NCI-H1694 treated with DMSO at 0.1 percent for 48 hours (cell line): Measurements from ENCODE around the gene CDH11.

Experiments
- DNase-seq: peaks from one replicate; lab custom pipeline; 2025; lab: John Stamatoyannopoulos, UW

CDH11 gene, protein sequence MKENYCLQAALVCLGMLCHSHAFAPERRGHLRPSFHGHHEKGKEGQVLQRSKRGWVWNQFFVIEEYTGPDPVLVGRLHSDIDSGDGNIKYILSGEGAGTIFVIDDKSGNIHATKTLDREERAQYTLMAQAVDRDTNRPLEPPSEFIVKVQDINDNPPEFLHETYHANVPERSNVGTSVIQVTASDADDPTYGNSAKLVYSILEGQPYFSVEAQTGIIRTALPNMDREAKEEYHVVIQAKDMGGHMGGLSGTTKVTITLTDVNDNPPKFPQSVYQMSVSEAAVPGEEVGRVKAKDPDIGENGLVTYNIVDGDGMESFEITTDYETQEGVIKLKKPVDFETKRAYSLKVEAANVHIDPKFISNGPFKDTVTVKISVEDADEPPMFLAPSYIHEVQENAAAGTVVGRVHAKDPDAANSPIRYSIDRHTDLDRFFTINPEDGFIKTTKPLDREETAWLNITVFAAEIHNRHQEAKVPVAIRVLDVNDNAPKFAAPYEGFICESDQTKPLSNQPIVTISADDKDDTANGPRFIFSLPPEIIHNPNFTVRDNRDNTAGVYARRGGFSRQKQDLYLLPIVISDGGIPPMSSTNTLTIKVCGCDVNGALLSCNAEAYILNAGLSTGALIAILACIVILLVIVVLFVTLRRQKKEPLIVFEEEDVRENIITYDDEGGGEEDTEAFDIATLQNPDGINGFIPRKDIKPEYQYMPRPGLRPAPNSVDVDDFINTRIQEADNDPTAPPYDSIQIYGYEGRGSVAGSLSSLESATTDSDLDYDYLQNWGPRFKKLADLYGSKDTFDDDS

DNA sequence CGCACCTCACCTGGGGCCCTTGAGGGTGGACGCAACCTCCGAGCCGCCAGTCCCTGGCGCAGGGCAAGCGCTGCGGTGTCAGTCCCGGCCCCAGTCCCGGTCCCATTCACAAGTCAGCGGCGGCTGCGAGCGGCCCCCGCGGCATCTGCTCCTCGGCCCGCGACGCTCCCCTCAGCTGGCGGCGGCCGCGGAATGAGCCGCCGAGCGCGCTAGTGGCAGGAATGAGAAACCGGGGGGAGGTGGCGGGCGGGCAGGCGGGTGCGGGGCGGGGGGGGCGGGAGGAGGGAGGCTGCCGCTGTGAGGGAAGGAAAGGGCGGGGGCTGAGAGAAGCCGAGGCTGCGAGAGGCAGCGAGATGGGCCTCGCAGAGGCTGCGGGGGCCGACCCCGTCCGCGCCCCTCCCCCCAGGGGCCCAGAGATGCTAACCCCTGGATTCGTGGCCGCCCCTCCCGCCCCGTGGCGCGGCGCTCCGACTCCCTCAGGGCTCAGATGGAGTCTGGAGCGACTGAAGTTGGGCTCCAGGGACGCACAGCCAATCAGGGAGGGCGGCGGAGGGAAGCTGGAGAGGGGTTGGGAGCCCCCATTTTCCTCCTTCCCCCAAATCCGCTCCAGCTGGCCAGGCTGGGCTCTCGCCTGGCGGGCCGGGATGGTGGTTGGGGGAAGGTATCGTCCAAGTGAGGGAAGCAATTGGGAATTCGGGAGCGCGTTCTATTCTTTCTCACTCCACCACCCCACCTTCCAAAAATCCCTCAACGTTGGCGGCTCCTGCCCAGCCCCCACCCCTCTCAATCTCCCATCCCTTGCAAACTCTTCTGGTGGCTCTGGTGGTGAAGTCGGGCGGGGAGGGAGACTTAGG lies at the start of gene CDH11:
CDH11 (minus strand) TSS at position 194 of the 854 bp plus-strand sequence. CDS start 117,194 bp downstream, outside the sequence.
- DNase-seq: no peak

DNA sequence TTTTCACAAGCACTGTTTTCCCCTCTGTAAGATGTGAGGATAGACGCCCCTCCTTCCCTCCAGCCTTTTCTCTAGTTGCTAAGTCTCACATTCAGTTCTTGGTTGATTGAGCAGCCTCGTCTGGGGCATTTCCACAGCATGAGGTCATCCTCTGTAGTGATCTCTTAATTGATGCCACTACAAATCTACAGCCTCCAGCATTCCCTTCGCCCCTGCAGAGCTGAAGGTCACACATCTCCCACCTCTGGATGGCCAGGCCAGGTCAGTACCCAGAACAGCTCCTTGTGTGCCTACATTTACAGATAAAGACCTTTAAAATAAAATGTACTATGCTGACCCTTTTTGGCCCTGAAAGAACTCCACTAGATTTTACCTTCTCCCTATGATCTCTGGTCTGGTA lies 32.5 kb upstream of the CDH11 start:
- no peak for DNase-seq

DNA sequence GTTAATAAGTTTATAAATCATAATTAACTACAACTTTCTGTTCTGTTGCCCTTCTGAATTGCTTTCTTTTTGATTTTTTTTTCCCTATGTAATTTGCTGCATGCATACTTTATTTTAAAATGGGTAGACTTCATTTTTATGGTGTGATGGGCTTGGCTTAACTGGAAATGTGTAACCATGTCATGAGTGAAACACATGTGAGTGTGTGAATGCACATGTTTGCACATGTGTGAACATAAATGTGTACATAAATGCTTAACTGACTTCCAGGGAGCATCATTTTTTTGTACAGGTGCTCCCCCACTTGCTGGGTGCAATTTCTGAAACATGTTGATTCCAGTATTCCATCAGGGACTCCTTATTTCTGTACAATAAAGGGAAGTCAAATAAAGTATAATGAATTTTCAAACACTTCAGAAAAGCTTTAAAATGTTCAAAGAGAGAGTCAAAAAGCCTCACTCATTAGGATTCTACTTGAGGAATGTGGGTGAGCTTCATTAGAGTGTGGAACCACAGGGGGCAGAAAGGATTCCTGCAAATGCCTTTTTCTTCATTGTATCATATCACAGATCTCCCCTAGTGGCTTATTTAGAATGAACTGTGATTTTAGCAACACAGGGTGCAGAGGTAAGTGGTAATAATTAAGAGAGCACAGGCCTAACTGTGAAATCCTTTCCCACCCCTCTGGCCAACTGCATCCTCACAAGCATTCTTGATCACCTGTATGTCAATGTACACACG lies 31.7 kb upstream of the CDH11 start:
- DNase-seq: no peak

DNA sequence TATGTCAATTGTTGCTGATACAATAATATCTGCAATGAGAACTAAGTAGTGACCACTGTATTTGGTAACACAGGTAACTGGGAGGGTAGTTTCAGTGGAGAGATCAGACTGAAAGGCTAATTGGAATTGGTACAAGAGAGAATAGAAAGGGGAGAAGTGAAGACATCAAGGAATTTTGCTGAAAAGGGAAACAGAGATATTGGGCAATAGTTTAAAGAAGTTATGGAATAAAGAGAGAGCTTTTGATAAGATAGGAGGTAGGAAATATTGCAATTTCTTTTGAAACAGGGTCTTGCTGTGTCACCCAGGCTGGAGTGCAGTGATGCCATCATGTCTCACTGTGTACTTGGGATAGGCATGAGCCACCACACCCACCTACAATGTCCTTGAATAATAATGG lies 26.9 kb upstream of the CDH11 start:
- DNase-seq: no peak

DNA sequence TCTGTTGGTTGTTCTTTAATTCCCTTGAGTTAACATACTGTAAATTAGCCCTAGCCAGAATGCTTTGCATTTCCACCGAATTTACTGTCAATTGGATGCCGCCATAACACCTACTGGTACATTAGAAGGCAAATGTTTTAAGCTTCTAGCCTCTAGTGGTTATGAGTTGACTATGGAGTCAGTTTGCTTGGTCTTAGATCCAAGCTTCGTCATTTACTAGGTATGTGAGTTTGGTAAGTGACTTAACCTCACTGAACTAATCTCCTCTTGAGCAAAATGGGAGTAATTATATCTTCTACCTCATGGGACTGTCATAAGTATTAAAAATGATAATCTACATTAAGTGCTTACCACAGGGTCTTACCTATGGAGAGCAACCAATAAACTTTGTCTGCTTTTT lies 20.4 kb upstream of the CDH11 start:
- no peak for DNase-seq

DNA sequence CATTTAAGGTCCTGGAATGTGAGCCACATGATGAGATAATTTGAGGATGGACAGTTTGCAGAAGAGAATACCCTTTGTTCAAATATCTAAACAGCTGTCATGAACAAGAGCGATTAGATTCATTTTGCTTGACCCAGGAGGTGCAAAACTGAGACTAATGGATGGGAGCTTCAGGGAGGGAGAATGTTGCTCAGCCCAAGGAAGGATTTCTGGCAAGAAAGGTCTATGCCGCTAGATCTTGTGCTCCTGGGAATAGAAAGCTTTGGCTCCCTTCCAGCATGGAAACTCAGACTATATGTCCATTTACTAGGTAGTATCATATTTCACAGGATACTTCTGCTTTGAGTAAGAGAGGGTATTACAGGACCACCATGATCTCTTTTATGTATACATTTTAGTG lies 14.8 kb upstream of the CDH11 start:
- no peak for DNase-seq

DNA sequence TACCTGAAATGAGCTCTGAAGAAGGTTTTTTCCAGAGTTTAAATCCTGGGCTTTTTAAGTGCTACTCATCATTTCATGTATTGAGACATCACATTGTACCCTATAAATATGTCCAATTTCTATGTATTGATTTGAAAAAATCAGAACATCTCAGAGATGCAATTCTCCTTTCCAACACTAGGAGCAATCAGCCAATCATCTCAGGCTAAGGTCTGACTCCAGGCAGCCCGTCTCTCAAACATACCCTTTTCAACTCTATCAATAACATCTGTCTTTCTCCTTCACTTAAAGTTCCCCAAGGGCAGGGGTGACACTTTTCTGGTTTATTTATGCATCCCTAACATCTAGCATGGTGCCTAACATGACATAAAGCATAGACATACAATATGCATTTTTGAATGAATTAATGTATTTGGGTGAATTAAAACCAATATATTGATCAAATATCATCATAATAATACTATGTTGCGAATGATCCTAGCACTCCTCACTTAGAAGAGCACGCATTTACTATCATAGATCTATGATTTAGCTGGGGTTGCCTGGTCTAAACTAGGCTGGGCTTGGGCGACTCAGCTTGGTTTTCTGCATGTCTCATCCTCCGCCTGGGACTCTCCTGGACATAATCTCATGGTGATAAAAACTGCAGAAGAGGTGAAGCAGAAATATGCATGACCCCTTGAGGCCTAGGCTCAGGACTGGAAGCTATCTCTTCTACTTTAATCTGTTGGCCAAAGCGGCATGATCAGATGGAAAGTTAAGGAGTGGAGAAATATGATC lies 5.2 kb upstream of the CDH11 start:
- DNase-seq: no peak

DNA sequence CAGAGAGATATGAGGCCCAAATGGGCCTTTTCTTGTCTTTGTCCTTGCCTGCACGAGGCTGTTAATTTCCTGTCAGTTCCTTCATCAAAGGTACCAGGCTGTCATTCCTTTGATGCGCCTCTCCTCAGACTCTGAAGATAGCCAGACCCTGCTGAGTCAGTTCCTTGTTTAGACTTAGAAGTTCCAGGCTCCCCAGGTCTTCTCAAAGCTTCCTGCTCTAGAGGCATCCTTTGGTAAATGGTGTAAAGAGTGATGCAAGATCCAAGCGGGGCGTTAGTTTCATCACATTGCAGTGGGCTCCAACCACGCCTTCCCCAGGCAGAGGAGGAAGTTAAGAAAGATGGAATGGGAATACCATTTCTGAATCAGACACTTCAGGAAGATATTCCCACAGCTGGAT lies 4.0 kb upstream of the CDH11 start:
- DNase-seq: no peak

DNA sequence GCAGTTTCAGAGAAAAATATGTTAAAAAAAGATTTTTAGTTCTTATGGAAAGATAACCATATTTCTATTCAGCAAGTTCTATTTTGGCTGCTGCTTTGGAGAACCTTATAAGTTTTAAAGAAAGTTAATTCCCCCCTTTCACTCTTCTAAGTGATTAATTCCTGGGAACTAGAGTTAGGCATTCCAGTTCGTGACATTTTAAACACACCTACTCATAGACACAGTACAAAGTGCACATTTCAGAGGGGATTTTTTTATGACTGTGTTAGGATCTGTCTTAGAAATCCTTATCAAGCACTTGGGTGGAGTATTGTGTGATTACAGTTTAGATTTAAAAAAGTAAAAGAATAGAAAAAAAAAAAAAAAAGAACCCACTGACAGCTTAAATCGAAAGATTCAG lies 3.5 kb upstream of the CDH11 start:
- DNase-seq: no peak

DNA sequence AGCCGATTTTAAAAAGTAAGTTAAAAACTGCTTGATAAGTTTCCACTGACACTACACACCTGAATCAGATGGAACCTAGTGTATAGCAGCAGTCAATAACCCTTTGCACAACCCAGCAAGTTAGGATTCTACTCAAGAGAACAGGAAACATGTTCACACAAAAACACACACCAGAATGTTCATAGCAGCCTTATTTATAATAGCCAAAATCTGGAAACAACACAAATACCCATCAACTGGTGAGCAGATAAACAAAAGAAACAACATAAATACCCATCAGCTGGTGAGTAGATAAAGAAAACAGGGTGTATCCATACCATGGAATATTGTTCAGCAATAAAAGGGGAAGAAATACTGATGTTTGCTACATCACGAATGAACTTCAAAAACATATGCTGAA lies 2.7 kb upstream of the CDH11 start:
- no peak for DNase-seq

DNA sequence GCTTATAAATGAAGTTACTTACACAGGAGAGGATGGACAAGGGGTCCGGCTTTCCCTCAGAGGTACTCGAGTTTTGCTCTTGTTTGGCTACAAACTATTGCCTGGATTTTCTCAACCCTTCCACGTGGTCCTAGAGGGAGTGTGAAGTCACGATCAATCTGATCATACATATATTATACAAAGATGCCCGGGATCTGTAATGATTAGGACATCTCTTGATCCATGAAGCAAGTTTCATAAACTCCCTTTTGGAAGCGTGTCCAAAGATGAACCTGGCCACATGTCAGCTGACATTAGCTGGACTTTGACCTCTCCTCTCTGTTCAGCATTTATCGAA lies 2.3 kb upstream of the CDH11 start:
- DNase-seq: no peak

DNA sequence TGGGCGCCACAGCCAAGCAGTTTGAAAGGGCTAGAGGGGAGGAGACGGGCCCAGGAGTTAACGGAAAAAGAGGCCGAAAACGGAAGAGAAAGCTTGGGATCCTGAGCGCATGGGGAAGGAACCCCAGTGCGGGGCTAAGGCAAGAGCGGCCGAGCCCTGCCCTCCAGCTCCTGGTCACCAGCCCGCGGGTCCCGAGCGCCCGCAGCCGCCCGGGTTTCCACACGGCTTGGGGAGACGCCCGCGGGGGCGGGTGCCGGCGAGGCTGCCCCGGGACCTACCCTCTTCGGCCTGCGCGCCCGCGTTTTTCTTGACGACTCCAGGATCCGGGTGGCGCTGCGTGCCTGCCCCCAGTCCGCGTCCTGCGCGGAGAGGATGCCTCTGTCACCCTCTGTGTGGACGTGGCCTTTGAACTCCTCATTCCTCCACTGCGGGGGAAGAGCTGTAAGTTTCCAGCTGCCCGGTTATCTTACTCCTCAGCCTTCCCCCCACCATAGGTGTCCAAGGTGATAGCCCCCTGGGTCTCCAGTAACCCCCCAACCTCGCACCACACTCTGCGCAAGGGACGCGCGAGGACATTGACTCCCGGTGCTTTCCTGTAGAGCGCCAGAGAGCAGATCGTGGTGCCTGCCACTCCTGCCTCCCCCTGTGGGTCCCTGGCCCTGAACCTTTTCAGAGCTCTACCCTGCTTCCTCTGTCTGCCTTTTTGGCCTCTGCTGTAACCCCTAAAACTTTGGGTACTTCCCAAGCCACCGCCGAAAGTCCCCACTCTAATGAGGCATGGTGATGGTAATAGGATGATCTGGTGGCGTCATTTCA lies 1.7 kb upstream of the CDH11 start:
- no peak for DNase-seq

DNA sequence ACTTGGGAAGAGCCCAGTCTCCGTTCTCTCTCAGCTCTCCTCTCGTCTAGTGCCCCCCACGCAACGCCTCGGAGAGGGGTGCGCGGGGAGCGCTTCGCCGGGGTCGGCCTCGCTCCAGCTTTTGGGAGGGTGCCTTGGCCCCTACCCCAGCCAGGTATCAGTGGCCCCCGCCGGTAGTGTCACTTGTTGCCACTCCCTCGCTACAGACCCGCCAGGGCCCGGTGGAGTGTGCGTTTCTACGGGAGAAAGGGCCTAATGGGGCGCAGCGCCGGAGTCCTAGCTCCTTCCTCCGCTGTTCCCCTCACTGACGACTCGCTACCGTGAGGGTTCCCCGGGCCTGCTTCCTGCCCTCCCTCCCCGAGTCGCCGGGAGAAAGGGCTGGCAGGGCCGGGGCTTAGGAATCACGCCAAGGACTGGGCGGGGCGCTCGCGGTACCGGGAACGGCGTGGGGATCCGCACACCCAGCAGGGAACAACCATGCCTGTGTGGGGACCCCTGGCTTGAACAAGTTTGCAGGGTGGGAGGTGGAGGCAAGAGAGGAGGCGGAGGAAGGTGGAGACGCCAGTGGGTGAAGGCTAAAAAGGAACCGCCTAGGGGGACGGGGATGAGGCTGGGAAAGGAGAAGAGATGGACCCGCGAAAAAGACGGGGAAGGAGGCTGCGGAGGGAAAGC lies 997 bp upstream of the CDH11 start:
- DNase-seq: no peak

DNA sequence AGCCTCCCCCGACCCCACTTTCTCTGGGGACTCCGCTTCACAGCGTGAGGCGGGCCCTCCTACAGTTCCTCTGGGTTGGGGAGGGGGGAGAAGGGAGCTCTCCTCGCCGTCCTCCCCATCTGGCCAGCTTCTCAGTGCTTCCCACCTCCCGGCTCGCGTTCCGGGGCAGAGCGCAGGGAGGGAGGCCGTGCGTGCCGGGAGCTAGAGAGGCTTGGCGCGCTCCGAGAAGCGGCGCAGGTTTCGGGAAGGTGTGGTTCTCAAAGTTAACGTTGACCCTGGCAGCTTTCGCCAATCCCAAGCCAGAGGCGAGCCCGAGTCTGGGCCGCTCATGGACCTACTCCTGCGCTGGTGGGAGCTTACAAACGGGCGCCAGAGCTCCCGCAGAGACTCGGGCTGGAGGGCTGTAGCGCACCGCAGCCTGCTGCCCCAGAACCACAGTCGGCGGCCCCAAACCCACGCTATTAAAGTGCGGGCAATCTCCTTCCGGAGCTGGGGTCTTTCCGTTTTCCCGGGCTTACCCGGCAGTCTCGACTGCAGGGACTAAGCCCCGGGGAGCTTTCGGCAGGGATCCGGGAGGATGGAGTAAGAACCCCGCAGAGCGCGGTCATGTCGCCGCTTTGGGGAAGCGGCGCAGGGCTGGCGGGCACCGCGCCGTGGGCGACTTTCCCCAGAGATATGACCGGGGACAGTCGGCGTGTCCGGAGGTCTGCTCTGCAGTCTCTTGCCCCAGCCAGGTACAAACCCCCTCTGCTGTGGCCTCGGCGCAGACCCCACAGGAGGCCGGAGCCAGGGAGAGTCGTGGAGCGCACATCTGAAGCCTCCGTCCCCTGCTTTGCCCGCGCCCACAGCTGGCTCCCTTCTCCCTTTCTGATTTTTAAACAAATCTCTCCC lies 787 bp downstream of the CDH11 start:
- no peak for DNase-seq

DNA sequence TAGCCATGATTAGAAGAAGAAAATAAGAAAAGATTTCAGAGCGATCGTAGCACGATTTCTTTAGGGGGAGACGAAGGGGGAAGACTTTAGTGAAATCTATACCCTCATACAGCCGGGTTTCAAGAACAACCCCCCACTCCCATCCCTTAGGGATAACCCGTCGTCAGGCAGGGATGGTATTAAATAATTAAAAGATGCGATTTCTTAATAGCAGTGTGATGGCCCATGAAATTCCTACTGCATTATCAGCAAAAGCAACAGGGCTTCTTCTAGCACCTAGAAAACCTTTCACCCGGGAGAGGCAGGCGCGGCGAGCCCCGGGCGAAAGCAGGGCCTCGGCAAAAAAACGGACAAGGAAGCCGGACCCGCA lies 1.4 kb downstream of the CDH11 start:
- DNase-seq: no peak

DNA sequence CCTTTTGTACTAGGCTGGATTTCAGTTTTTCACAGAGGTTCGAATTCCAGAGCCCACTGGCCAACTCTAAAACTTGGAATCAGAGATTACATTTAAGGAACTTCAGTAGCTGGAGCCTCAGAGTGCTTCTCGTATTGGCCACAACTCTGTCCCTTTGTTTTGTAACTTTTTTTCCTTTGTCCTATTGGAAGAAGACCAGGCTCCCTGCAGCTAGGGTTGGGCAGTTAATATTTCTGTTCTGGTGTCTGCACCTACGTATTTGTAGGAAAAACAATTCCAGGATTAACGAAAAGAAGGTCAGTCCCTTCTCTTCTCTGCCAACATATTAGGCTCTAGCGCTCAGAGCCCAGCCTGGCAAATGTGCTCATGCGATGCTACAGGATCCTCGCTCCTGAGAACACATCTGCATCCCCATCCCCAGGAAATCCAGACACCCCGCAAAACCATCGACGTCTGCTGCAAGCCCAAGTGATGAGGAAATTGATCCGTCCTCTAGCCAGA lies 1.9 kb downstream of the CDH11 start:
- no peak for DNase-seq

DNA sequence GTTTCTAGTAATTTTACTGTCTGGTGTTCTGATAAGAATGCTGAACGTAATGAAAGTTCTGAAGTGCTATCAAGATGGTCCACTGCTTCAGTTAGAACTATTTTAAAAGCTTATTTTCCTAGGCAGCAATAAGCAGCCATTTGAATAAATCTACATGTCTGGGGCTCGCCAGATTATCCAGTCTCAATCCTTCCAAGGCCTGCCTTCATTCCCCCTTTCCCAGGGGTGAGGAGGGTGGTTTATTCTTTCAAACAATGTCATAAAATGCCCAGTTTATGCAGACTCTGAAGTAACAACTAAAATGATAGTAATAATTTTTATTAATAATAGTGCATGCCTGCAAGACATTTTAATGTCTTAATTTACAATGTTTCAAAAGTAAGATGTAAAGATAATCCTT lies 2.4 kb downstream of the CDH11 start:
- no peak for DNase-seq

DNA sequence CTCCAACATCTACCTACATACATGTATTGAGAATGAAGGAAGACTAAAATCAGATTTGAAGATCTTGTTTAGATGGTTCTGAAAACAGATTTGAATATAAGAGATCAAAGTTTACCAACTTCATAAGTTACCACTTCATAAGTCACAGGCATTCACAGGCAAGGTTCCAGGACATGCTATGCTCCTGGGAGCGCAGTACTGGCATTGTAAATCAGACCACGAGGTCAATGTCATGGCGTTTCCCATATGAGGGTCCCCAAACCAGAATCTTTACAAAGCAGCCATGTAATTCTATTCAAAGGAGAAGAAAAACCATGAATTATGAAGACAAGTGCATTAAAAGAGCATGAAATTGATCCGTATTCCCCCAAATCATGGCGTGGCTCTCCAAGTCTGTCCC lies 3.0 kb downstream of the CDH11 start:
- DNase-seq: no peak
